DMS153 (cell line): ENCODE results near the gene PON1.

Experiments used
- DNase-seq: peaks from one replicate; lab custom pipeline; 2025; lab: John Stamatoyannopoulos, UW

Gene PON1

GRCh38 chr7:95317546-95317945, 6.8 kb downstream of the PON1 start:
- DNase-seq, result no peak

- no peak for DNase-seq
These were observed 7.7 kb downstream of the PON1 start for GRCh38 chr7:95316588-95316987.

GRCh38 chr7:95312561-95312960, 11.8 kb downstream of the PON1 start:
- no peak for DNase-seq

- no peak for DNase-seq
These were observed 12.9 kb downstream of the PON1 start for GRCh38 chr7:95311389-95311788.

GRCh38 chr7:95309951-95310350, 14.4 kb downstream of the PON1 start:
- no peak for DNase-seq

- no peak for DNase-seq
These were observed 19.3 kb downstream of the PON1 start for GRCh38 chr7:95304990-95305389.

- no peak for DNase-seq
These were observed 21.1 kb downstream of the PON1 start for GRCh38 chr7:95303013-95303905.

GRCh38 chr7:95298091-95298490, 26.2 kb downstream of the PON1 start:
- no peak for DNase-seq

GRCh38 chr7:95297041-95297440, 27.3 kb downstream of the PON1 start:
- DNase-seq, result no peak

- no peak for DNase-seq
These were observed 27.9 kb downstream of the PON1 start for GRCh38 chr7:95296456-95296855.

GRCh38 chr7:95295397-95295796, 28.9 kb downstream of the PON1 start:
- no peak for DNase-seq

GRCh38 chr7:95290166-95290830, 34.0 kb downstream of the PON1 start:
- DNase-seq, result no peak

- DNase-seq, result no peak
These were observed 38.2 kb downstream of the PON1 start for GRCh38 chr7:95286096-95286495.

- DNase-seq, result no peak
These were observed 44.9 kb downstream of the PON1 start for GRCh38 chr7:95279417-95279816.

GRCh38 chr7:95276114-95276513, 48.2 kb downstream of the PON1 start:
- no peak for DNase-seq

- DNase-seq, result no peak
These were observed 54.7 kb downstream of the PON1 start for GRCh38 chr7:95269640-95270039.

- no peak for DNase-seq
These were observed 56.6 kb downstream of the PON1 start for GRCh38 chr7:95267754-95268153.

GRCh38 chr7:95265634-95266033, 58.7 kb downstream of the PON1 start:
- DNase-seq, result no peak

- no peak for DNase-seq
These were observed 59.9 kb downstream of the PON1 start for GRCh38 chr7:95264363-95264891.

- DNase-seq, result no peak
These were observed 60.5 kb downstream of the PON1 start for GRCh38 chr7:95263785-95264362.

GRCh38 chr7:95262875-95263274, 61.5 kb downstream of the PON1 start:
- DNase-seq, result no peak

- DNase-seq, result no peak
These were observed 62.4 kb downstream of the PON1 start for GRCh38 chr7:95261895-95262415.

GRCh38 chr7:95255691-95256090, 68.6 kb downstream of the PON1 start:
- no peak for DNase-seq
